GM19351 (cell line): ENCODE measurements around the gene LIAS.
"Not testable (repeated sequence)": the region's sequence is repeated elsewhere in the genome, so short reads cannot be mapped to it uniquely, and the experiment has no call there.

Experiments used
- ATAC-seq: cut with Tn5 transposase; IDR thresholded peaks from one replicate; pipeline ENCODE4 v1.9.1; 2021; ENCODE audit warnings: mild to moderate bottlenecking, moderate library complexity; ENCODE audit not compliant: unreplicated experiment

Gene LIAS

GRCh38 chr4:39495446-39496213 is 36.8 kb downstream of the LIAS start:
- no peak for ATAC-seq

DNA sequence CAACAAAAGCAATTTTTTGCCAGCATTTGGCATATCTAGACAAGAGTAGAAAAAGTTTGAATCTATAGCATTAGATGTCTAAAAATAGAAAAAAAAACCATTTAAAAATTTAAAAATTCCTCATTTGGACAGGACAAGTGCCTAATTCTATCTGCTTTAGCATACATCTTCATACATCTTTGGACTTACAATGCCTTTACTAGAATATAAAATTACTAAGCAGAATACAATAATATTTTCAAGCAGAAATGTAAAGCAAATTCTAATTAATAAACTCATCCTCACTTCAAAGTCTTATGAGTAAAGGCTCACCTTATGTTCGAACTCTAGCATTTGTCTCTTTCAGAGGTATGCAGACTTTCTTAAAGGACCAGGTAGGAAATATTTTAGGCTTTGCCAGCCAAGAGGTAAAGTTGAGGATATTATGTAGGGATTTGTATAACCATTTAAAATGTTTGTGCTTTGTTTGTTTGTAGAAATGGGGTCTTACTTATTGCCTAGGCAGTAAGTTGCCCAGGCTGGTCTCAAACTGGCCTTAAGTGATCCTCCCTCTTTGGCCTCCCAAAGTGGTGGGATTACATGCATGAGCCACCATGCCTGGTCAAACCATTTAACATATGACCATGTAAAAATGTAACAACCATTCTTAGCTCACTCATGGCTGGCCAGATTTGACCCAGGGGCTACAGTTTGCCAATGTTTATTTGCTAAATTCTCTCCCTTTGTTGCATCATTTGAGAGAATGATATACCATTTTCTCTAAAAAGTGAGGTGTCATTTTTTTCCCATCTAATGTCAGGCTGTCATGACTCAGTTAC is 39.3 kb downstream of the LIAS start:
- ATAC-seq = no peak

DNA sequence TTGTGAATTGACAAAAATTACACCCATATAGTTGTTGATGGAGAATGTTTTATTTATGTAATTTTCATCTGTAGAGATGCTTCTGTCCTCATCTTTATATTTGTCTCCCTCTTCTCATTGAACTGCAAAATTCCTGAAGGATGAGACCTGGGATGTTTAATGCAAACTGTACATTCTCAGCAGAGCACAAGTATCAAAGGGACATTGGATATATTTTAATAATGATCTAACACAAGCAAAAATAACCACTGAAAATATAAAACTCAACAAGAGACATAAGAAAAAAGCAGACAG is 39.8 kb downstream of the LIAS start:
- ATAC-seq = no peak

DNA sequence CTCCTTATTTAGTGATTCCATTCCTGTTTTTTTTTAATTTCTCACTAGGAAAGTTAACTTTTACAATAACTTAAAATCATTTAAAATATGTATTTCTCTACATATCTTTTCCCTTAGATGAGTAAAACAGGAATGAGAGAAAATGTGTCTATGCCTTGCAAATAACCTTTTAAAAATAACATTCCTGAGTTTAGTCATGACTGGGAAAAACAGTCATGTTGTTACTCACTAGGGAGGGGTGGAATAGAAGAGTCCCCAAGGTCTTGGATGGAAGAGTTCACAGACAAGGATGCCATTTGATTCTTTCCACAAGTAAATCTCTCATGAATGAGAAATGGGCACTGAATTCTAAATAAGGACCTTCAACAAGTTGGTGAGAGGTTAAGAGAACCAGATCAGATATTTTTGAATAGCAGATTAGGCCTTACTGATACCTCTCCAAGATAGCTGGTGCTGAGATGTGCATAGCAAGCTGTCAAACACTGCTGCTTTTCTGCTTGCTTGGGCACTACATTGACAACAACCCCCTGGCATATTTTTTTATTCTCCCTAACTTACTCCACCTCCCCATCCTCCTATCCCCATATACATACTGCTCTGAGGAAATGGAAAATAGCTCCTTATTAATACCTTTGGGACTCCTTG is 43.3 kb downstream of the LIAS start:
- ATAC-seq = no peak

- ATAC-seq = not testable (repeated sequence)
Measured at GRCh38 chr4:39502664-39503035, 43.8 kb downstream of the LIAS start.

DNA sequence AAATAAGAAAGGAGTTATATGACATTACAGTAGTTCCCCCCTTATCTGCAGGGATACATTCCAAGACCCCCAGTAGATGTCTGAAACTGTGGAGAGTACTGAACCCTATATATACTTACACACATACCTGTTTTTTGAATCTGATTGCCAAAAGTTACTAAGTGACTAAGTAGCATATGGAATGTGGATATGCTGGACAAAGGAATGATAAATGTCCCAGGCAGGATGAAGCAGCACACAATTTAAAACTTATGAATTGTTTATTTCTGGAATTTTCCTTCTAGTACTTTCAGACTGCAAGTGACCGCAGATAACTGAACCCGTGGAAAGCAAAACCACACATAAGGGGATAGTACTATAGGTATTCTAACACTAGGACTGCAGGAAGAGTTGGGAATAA is 45.7 kb downstream of the LIAS start:
- ATAC-seq = no peak

GRCh38 chr4:39505581-39505980 is 46.7 kb downstream of the LIAS start:
- no peak for ATAC-seq

- ATAC-seq = no peak
Measured at GRCh38 chr4:39510348-39510929, 51.6 kb downstream of the LIAS start.

DNA sequence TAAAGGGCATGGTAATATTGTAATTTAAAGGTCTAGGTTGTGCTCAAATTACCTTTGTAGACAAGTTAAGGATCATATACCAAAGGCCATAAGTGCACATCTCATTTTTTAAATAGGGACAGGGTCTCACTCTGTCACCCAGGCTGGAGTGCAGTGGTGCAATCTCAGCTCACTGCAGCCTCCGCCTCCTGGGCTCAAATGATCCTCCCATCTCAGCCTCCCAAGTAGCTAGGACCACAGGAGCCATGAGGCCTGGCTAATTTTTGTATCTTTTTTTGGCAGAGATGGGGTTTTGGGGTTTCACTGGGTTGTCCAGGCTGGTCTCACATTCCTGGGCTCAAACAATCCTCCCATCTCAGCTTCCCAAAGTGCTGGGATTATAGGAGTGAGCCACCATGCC is 55.4 kb downstream of the LIAS start:
- ATAC-seq = not testable (repeated sequence)

DNA sequence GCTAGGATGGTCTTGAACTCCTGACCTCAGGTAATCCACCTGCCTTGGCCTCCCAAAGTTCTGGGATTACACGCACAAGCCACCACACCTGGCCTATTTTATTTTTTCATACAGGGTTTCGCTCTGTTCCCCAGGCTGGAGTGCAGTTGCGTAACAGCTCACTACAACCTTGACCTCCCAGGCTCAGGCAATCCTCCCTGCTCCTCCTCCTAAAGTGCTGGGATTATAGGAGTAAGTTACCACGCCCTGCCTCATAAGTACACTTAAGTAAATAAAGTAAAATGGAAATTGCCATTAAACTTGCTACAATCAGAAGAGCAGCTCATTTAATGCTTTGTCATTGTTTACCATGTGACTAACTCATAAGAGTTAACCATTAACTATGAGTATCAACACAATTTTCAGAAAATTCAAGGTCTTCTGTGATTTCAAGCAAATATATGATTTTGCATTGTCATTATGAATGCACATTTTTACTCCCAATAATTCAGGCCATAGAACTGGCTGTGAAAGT is 56.1 kb downstream of the LIAS start:
- no peak for ATAC-seq

DNA sequence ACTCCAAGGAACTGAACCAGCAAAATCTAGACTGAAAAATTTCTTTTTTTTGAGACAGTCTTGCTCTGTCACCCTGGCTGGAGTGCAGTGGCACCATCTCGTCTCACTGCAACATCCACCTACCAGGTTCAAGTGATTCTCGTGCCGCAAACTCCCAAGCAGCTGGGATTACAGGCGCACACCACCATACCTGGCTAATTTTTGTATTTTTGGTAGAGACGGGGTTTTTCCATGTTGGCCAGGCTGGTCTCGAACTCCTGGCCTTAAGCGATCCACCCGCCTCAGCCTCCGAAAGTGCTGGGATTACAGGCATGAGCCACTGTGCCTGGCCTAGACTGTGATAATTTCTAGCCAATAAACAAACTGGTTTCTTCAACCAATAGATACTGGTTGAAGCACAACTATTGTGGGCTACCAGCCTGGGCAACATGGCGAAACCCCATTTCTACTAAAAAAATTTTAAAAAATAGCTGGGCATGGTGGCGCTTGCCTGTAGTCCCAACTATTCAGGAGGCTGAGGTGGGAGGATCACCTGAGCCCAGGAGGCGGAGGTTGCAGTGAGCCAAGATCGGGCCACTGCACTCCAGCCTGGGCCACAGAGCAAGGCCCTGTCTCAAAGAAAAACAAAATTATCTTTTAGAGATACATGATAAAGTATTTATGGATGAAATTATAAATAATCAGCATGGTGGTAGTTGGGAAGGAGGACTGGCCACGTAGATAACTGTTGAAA is 57.0 kb downstream of the LIAS start:
- ATAC-seq = not testable (repeated sequence)

DNA sequence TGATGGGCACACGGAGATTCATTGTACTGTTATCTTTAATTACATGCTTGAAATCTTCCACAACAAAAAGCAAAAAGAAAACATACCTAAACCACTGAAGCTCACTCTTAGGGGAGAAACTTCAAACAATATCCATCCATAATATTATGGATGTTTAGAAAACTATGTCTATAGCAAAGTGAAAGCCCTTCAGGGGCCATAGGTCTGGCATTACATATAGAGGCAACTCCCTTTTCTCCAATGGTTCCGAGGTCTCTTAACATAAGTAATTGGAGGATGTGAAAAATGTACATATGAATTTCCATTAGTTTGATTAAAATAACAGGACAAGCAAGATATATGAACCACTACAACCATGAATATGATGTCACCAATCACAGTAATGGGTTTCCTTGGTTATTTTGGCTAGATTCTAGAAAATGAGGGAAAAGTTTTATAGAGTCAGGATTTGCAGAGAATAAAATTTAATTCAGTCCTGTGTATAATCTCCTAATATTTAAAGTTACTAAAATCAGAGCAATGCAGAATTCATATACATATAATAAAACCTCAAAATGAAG is 57.6 kb downstream of the LIAS start:
- no peak for ATAC-seq

- no peak for ATAC-seq
Measured at GRCh38 chr4:39518484-39518883, 59.6 kb downstream of the LIAS start.

DNA sequence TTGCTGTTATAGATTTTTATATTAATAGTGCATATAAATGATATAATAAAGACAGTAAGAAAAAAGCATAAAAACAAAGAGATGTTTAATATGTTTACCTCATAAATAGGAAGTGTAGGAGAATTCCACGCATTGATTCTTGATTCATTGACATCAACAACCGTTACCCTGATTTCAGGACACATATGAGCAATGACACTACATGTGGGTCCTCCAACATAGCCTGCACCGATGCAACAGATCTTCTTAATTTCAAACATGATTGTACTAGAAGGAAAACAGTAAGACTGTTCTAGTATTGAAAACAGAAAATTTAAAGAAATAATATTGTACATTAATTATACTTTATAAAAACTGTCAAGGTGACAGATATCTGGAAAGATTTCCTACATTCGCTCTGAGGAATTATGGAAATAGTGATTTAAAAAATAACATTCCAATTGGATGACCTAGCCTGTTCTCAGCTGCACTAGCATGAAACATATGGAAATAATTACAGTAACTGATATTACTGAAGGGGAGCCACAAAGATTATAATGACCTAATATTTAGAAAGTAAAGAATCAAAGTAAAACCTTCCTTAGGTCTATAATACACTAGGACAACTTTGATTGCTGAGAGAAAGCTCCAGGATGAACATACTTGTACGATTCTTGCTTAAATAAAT is 62.5 kb downstream of the LIAS start:
- ATAC-seq = no peak

DNA sequence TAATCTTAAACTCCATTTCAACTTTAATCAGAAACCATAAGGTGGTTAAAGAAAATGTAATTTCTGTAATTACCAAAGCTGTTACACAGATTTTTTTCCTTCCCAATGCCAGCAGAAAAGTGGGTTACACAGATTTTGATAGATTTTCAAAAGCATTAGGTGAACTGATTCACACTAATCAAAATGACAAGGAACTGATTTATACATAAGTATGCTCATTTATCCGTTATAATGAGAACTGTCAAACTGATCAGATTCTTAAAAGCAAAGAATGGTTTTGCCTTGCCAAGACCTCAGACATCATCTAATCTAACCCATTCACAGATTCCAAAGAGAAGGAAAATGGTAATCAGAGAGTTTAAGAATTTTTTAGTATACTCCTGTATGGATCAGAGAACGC is 63.2 kb downstream of the LIAS start:
- no peak for ATAC-seq

- no peak for ATAC-seq
Measured at GRCh38 chr4:39524161-39524957, 65.5 kb downstream of the LIAS start.

DNA sequence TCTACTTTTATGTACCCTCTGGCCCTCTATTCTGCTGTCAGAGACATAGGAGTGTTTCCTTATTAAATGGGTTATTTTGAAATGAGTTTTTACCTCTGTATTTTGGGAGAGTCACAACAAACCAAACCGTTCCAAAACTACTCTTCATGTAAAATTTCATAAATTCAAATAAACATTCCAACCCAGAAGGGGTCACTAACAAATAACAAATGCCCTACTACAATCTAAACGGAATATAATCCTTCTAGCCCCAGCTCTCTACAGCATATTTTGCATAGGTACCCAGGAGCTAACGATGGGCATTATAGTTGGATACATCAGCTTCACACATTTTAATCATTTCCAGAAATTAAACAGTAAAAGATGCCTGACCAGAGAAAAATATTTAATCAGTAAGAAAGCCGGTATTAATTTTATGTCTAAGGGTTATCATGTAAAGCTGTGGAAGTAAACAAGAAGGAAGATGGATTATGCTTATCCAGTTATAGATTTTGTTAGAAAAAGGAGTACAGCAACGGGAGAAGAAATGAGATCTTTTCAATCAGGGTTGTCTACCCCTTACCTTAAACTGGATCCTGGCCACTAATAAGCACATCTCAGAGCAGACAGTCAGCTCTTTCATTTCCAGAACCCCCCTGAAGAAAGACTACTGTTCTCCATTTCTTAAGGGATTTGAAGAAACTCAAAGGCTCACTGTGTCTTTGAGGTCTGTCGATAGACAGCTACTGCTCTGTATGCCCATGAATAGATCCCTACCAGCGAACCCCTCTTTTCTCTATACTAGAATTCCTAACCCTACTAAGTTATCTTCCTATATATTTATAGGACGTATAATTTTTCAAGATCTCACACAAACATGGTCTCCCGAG is 67.2 kb downstream of the LIAS start:
- ATAC-seq = no peak

DNA sequence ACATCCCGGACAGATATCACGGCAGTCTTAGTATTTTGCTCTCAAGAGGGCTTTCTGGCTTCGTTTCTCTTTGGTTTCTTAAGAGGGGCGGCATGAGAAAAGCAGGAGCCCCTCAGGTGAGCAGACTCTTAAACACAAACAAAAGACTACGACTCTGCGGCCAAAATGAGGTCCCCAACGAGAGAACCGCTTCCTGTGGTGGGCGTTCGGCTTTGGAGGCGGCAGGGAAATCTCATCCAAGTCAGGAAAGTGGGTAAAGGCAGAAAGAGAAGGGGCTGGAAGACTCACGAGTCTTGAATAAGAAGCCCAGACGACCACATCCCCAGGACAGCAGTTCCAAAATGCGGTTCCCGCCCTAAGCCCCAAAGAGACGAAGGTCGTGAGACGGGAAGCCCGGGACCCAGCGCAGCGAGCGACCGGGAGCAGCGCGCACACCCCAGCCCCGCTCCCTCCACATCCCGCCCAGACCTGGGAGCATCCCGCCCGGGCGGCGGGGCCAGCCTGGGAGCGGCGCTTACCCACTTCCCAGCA is 68.0 kb downstream of the LIAS start:
- peak; percentile 17 for ATAC-seq
